DOHH2 (cell line): ENCODE data around the gene PEX14.

ENCODE experiments used
- H3F3A ChIP-seq: fragments of 200-600 bp; sonication (generic), shearing (Covaris generic); 2 replicates; pipeline ENCODE4 v1.6.0; 2016; ENCODE audit warnings: antibody characterized with exemption, mild to moderate bottlenecking; ENCODE audit not compliant: control insufficient read depth, insufficient read depth
- H3K27ac ChIP-seq: fragments of 200-600 bp; sonication (generic); 2 replicates; pipeline ENCODE4 v1.5.1; 2014; ENCODE audit warnings: low read depth, mild to moderate bottlenecking, low read length, moderate library complexity
- H3K27me3 ChIP-seq: fragments of 200-600 bp; sonication (generic); 2 replicates; pipeline ENCODE4 v1.6.1; 2014; ENCODE audit warnings: mild to moderate bottlenecking, low read length, mixed read lengths; ENCODE audit not compliant: control insufficient read depth
- H3K36me3 ChIP-seq: fragments of 200-600 bp; sonication (generic); 2 replicates; pipeline ENCODE4 v1.6.1; 2014; ENCODE audit warnings: mild to moderate bottlenecking, low read length, moderate library complexity, mixed read lengths; ENCODE audit not compliant: control insufficient read depth
- H3K4me1 ChIP-seq: fragments of 200-600 bp; sonication (generic); 2 replicates; pipeline ENCODE4 v1.6.1; 2014; ENCODE audit warnings: mild to moderate bottlenecking, low read length, mixed read lengths; ENCODE audit not compliant: control insufficient read depth
- H3K4me2 ChIP-seq: fragments of 200-600 bp; sonication (generic); 2 replicates; pipeline ENCODE4 v1.6.0; 2014; ENCODE audit warnings: mild to moderate bottlenecking, low read length, moderate library complexity
- H3K4me3 ChIP-seq: fragments of 200-600 bp; sonication (generic); 2 replicates; pipeline ENCODE4 v1.5.1; 2014; ENCODE audit warnings: mild to moderate bottlenecking, low read length, mixed read lengths
- H3K79me2 ChIP-seq: fragments of 200-600 bp; sonication (generic); 2 replicates; pipeline ENCODE4 v1.6.1; 2014; ENCODE audit warnings: mild to moderate bottlenecking, low read length, mixed read lengths; ENCODE audit not compliant: control insufficient read depth
- H3K9me2 ChIP-seq: fragments of 200-600 bp; sonication (generic); replicated peaks from 2 replicates; pipeline ENCODE4 v1.6.1; 2014; ENCODE audit warnings: mild to moderate bottlenecking, low read length, mixed read lengths; ENCODE audit not compliant: control insufficient read depth
- H3K9me3 ChIP-seq: fragments of 200-600 bp; sonication (generic); 2 replicates; pipeline ENCODE4 v1.6.1; 2014; ENCODE audit warnings: antibody characterized with exemption, low read length, mixed read lengths; ENCODE audit not compliant: control insufficient read depth, insufficient read depth
- H4K20me1 ChIP-seq: fragments of 200-600 bp; sonication (generic); 2 replicates; pipeline ENCODE4 v1.6.0; 2014; ENCODE audit warnings: low read depth, mild to moderate bottlenecking, antibody characterized with exemption, low read length, moderate library complexity; ENCODE audit not compliant: control insufficient read depth, insufficient read depth
- EZH2phosphoT487 ChIP-seq: fragments of 200-600 bp; sonication (generic); IDR thresholded peaks from 2 replicates; pipeline ENCODE4 v1.6.1; 2017; ENCODE audit warnings: borderline replicate concordance, mild to moderate bottlenecking, antibody characterized with exemption, low read length, moderate library complexity, mixed read lengths
- TF ChIP-seq, protein P1 (sequence below): fragments of 200-600 bp; sonication (generic); IDR thresholded peaks from one replicate; pipeline ENCODE4 v1.5.1; 2014; ENCODE audit warnings: antibody characterized with exemption, mild to moderate bottlenecking, low read depth, low read length; ENCODE audit not compliant: poor library complexity, severe bottlenecking

Gene PEX14

DNA sequence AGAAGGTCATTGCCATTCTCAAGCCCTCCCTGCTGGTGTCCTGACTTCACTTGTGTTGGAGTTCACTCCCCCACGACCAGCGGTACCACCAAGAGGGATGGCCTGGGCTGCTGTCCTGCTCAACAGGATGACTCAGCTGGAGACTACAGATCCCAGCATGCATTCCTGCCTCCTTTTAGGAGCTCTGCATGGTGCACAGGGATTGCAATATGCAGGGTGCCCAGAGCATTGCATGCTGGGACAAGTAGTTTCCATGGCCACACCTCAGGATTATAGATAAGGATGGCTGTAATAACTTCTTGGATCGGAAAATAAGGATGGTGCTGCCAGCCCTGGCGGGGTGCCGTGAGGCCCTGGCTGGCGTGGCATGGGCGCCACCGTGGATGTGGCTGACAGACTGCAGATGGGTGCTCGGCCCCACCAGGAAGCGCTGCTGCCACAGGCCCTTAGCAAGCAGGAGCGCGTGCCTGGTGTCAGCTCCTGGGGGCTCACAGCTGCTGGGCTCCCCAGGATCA is 171.7 kb downstream of the PEX14 start:
- Histone ChIP-seq H3K4me3 (no peak overlapping the region), H3K9me3 (no peaks in the 10 kb centered on the region), H3K27ac (no peak overlapping the region), H3K27me3 (no peaks in the 10 kb centered on the region), H3K9me2 (no peaks in the 10 kb centered on the region), H3K4me2 (no peak overlapping the region), H3K4me1 (no peaks in the 10 kb centered on the region), H3K79me2 (no peaks in the 10 kb centered on the region), H4K20me1 (no peaks in the 10 kb centered on the region), H3F3A (no peaks in the 10 kb centered on the region), H3K36me3 (no peaks in the 10 kb centered on the region)
- TF ChIP-seq EZH2phosphoT487: no peak
- TF ChIP-seq, protein P1, sequence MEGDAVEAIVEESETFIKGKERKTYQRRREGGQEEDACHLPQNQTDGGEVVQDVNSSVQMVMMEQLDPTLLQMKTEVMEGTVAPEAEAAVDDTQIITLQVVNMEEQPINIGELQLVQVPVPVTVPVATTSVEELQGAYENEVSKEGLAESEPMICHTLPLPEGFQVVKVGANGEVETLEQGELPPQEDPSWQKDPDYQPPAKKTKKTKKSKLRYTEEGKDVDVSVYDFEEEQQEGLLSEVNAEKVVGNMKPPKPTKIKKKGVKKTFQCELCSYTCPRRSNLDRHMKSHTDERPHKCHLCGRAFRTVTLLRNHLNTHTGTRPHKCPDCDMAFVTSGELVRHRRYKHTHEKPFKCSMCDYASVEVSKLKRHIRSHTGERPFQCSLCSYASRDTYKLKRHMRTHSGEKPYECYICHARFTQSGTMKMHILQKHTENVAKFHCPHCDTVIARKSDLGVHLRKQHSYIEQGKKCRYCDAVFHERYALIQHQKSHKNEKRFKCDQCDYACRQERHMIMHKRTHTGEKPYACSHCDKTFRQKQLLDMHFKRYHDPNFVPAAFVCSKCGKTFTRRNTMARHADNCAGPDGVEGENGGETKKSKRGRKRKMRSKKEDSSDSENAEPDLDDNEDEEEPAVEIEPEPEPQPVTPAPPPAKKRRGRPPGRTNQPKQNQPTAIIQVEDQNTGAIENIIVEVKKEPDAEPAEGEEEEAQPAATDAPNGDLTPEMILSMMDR: no peak

DNA sequence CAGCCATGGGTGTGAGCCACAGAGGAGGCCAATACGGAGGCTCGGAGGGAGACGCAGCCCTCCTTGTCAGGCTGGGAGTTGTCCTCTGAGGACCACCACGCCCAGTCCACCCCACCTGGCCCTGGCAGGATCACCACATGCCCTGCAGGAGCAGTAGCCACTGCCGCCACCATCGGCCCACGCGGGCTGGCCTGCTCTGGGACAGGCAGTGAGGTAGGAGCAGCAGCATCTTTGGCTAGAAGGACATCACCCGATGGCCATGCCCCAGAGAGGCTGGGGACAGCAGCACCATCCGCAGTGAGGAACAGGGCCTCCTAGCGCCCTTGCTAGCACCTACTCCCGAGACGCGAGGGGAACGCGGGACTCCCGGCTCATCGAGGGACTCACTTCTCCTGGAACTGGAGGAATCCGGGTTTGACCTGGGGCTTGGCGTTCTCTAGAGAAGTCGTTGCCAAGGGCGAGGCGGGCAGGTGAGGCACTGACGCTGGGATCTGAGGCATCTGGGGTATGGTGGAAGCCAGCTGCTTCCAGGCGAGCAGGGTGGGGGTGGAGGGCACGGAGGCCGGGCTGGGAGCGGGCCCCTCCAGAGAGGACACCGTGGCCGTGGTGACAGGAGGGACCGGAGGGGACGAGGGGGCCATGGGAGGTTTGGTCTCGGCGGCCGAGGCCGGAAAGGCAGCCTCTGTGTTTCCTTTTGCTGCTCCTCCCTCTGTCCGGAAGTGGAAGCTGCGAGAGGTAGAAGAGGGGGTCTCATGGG is 172.8 kb downstream of the PEX14 start:
- H3K4me2 ChIP-seq: no peak overlapping the region
- no peak overlapping the region for H3K4me3 ChIP-seq
- H4K20me1 ChIP-seq: no peaks in the 10 kb centered on the region
- TF ChIP-seq, protein P1: no peak
- no peak for TF ChIP-seq EZH2phosphoT487
- H3K36me3 ChIP-seq: no peaks in the 10 kb centered on the region
- H3K9me2 ChIP-seq: no peaks in the 10 kb centered on the region
- no peaks in the 10 kb centered on the region for H3K27me3 ChIP-seq
- H3K4me1 ChIP-seq: no peaks in the 10 kb centered on the region
- no peaks in the 10 kb centered on the region for H3K9me3 ChIP-seq
- H3F3A ChIP-seq: no peaks in the 10 kb centered on the region
- no peaks in the 10 kb centered on the region for H3K79me2 ChIP-seq
- H3K27ac ChIP-seq: no peak overlapping the region

DNA sequence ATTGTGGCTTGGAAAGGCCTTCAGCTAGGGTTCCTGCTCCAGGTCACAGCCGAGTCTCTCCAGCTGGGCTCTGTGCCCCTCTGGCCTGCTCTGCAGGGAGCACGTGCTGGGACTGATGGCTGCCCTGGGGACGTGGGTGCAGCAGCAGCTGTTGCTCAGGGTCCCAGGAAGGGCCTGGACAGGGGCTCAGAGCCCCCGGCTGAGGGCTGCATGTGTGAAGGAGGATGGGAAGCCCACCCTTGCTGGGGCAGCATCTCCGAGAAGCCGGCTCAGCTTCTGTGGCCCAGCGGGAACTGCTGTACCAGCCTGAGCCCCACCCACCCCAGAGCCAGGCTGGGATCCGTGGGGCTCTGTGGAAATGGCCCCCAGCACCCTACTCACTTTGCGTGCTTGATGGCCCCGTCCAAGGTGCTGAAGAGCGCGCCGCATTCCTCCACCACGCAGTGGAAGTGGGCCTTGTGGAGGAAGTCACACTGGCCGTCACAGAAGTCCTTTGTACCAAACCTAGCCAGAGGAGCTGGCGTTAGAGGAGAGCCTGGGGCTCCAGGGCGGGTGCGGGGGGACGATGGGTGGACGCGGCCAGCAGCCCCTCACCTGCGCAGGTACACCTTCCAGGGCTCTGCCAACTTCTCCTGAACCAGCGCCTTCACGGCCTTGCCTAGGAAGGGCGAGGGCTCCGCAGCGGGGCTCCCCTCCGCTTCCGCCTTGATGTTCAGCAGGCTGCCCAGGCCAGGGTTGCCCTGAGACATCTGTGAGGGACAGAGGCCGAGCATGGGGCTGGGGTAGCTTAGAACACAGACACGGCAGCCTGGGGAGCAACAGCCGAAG is 174.2 kb downstream of the PEX14 start:
- no peaks in the 10 kb centered on the region for H3K27me3 ChIP-seq
- no peaks in the 10 kb centered on the region for H3K9me2 ChIP-seq
- no peak overlapping the region for H3K27ac ChIP-seq
- H3K4me3 ChIP-seq: no peak overlapping the region
- H3K9me3 ChIP-seq: no peaks in the 10 kb centered on the region
- H3K36me3 ChIP-seq: no peaks in the 10 kb centered on the region
- no peak overlapping the region for H3K4me2 ChIP-seq
- no peaks in the 10 kb centered on the region for H4K20me1 ChIP-seq
- no peaks in the 10 kb centered on the region for H3K79me2 ChIP-seq
- H3F3A ChIP-seq: no peaks in the 10 kb centered on the region
- no peak for TF ChIP-seq EZH2phosphoT487
- TF ChIP-seq, protein P1: no peak
- H3K4me1 ChIP-seq: no peaks in the 10 kb centered on the region
